HG02885 (cell line): Measurements from ENCODE around the gene DNAI7.

Experiments used
- ATAC-seq: cut with Tn5 transposase; IDR thresholded peaks from one replicate; pipeline ENCODE4 v1.9.1; 2021; ENCODE audit warnings: mild to moderate bottlenecking; ENCODE audit not compliant: unreplicated experiment, poor library complexity

The DNAI7 gene, protein sequence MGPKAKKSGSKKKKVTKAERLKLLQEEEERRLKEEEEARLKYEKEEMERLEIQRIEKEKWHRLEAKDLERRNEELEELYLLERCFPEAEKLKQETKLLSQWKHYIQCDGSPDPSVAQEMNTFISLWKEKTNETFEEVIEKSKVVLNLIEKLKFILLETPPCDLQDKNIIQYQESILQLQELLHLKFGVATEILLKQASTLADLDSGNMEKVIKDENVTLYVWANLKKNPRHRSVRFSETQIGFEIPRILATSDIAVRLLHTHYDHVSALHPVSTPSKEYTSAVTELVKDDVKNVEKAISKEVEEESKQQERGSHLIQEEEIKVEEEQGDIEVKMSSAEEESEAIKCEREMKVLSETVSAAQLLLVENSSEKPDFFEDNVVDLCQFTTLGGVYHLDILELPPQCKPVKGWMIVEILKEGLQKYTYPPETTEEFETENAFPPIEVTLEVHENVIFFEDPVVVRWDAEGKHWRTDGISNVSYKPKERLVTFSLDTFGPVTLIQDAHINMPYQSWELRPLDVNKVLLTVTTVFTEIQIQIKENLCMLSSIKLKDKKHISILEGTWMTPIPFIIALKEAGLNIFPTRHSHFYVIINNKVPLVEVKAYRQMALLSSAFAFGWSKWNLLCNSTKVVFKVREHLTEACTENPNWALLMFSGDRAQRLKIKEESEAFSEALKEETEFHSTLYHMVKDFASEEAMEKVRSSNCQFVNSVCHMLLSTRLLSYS

DNA sequence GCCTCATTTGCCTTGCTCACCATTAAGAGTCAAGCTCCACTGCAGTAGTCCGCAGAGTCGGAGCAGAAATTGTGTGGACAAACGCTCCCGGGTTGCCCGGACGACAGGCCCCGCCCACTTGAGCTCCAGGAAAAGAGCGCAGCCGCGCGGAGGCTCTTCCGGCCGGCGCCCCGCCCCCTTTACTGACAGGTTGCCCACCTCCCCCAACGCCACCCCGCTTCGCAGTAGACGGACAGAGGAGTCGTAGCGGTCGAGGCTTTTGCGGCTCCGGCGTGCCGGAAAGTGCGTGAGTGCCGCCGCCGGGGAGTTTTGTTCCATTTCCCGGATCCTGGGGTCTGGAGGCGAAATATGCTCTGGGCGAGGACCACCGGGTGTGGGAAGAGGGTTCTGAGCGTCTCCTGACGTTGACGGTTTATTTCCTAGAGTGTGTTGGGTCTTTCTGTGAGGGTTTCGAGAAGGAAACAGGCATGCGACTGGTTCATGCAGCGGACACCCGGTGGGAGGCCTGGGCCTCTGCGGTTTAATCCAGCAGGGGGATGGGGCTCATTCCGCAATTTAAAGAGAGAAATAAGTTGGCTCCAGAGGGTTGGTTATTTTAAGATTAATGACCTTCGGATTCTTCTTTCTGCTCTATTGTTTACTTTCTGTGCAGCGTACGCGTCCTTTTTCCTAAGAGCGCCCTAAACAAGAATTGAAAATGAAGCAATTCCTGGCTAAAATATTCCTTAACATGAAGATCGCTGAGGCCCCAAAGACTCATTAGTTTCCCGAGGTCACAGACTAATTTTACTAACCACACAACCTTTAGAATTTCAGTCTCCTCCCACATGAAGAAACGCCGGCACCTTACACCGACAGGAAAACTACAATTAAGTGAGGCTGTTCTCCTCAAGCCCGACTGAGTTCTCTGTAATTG lies at the start of gene DNAI7, which contains the start of gene ETFRF1:
Gene DNAI7 (minus strand): TSS at position 105 of the 916 bp plus-strand sequence. CDS start 82 bp downstream, at position 23.
Gene ETFRF1 (plus strand): TSS at position 182 of the 916 bp plus-strand sequence. CDS start 8,720 bp downstream, outside the sequence.
- ATAC-seq = peak; percentile 99

DNA sequence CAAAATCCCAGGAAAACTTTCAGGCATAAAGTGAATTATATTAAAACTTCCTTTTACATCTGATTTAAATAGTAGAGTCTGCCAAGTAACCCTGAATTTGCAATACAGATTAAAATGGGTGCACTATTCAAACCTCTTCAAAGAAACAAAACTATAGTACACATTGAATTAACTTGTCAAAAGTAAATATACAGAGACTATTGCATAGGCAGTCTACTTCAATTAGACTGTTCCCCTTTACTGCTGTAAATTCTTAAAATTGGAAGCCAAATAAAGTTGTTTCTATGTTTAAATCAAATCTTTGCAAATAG lies 48.7 kb upstream of the DNAI7 start:
- ATAC-seq = no peak

DNA sequence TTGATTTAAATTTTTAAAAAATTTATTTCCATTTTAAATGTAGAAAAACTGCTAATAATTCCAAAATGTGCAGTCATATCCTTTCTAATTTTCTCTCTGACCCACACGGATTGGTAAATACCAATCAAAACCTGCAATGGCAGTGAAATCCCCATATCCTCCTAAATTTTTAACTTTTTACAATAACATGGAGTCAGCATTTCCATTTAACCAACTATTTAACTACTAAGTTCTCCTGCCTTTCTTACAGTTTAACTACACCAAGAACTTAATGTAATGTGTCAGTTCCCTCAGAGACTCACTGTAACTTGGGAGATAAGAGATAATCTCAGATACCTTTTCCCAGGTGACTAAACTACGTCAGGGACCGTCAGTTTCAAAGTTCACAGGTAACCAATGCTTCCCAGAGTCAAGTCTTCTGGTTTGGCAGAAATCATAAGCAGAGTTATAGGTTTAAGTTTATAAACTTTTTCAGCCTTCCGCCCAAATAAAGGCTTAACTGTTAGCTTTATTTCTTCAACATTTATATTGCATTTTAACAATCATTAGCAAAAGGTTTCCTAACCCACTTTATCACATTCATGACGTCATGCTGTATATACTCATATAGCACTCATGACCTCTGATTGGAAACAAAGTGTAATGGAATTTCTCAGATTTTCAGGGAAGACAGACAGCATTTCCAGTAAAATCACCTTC lies 48.2 kb upstream of the DNAI7 start:
- no peak for ATAC-seq

DNA sequence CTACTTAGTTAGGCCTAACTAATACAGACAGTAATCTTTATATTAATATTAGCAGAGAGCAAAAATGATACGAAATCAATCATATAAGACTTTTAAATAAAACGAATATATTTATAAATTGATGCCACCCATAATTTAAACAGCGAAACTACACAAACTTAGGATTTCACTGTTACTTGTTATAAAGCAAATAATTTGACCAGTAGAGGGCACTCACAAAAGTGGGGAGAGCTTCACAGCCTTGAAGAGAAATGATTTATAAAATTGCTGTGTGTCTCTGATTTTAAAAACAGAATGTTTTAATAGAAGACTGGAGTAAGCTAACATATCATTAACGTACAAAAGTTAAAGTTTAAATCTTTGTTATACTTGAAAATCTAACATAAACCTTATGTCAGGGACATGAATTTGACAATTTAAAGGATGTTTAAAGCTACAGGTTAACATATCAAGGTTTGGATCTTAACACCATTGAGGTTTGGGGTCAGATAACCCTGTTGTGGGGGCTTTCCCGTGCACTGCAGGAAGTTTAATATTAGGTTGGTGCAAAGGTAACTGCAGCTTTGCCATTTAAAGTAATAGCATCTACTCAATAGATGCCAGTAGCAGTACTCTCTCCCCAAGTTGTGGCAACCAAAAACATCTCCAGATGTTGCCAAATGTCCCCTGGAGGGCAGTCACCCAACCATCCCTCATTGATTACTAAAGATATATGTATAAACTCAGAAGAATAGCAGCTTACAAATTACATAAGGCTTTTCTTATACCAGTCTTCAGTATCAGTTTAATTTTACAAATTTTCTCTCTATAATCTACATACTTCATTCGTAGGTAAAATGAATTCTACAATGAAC lies 46.4 kb upstream of the DNAI7 start:
- ATAC-seq = peak; percentile 40

DNA sequence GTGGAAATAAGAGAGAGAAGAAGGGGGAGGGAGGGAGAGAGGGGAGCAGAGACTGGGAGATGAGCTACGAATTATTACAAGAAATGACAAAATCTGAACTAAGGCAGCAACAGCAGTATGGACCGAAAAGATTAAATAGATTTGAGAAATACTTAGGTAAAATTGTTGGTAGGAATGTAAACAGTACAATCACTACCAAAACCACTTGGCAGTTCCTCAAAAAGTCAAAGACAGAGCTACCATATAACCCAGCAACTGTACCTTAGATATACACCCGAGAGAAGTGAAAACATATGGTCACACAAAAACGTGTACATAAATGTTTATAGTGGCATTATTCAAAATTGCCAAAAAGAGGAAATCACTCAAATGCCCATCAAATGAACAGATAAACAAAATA lies 41.7 kb upstream of the DNAI7 start:
- no peak for ATAC-seq

DNA sequence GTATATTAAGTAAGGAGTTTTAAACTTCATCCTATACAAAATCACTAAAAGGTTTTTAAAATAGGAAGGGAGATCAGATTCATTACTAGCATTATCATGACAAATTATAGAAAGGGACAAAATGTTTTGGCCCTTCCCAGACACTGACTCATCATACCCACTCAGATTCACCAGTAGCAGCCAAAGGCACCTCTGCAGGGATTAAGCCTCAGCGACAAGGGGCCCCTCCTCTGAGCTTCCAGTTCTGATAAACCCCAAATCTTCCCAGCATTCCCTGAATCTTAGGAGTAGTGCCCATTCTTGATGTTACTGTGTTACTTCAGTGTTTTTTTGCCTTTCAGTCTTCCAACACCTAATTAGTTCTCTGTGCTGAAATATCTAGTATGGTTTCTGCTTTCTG lies 41.2 kb upstream of the DNAI7 start:
- ATAC-seq = no peak

DNA sequence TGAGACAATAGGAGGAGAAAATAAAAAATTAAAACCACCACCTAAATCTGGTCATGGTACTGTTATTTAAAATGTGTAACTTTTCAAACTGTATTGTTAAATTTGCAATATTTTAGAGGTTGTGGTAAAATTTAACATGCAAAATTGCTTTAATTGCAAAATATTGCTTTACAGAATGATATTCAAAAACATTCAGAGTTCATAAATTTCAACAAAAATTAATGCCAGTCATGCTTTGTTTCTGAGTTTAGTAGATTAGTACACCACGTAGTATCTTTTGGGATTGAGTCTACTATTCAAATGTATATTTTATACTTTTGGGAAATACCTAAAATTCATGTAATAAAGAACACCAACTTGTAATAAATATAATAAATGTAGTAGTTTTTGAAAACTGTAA lies 18.4 kb upstream of the DNAI7 start:
- ATAC-seq = no peak

GRCh38 chr12:25208554-25208953 lies 13.6 kb upstream of the DNAI7 start:
- ATAC-seq = no peak

GRCh38 chr12:25207846-25208245 lies 12.9 kb upstream of the DNAI7 start:
- no peak for ATAC-seq

DNA sequence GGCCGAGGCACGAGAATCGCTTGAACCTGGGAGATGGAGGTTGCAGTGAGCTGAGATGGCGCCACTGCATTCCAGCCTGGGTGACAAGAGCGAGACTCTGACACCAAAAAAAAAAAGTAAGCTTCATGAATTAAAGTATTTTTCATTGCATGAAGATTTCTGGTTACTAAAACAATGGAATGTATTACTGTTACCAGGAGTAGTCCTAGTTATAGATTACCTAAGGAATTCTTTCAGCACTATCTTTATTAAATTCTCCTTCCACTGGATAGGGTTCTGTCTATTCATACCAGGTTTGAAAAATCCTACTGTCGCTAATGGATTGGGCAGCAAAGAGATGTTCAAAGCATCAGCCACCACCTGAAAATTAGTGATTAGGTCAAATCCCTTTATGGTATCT lies 12.5 kb upstream of the DNAI7 start:
- ATAC-seq = no peak

GRCh38 chr12:25202137-25202536 lies 7.2 kb upstream of the DNAI7 start:
- no peak for ATAC-seq

DNA sequence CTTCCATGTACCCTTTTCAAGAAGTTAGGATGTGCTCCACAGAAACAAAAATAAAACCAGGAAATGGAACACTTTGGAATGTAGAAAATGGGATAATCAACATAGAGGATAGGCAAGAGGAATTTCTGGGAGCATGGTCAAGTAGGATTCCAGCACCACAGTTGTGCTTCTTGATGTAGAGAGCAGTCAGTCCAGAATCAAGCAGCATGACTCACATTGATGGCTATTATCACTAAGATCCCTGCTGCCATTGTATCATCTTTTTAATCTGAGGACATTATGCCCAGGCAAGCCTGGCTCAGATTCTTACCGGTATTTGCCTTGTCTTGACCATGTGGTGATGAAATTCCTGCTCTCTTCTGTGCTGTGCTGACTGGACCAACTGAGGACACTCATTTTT lies 5.7 kb upstream of the DNAI7 start:
- no peak for ATAC-seq

GRCh38 chr12:25197608-25198007 lies 2.6 kb upstream of the DNAI7 start:
- ATAC-seq = no peak

- no peak for ATAC-seq
Observed at GRCh38 chr12:25194722-25195055, 271 bp downstream of the DNAI7 start.

GRCh38 chr12:25194214-25194613 lies 746 bp downstream of the DNAI7 start:
- no peak for ATAC-seq

DNA sequence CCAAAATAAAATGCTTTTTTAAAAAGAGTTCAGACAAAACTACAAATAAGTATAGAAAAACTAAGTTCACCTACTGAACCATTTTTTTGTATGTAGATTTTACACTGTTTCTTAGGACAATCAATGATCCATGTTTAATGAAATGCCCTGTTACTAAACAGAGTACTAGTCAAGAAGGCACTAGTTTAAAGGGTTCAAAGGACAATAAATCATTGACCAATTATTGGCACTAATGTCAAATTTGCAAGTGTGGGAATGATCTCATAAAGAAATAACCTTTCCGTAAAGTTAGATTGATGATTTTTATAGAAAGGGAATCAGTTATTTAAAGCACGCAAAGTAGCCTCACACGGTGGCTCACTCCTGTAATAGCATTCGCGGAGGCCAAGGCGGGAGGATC lies 4.2 kb downstream of the DNAI7 start:
- no peak for ATAC-seq

DNA sequence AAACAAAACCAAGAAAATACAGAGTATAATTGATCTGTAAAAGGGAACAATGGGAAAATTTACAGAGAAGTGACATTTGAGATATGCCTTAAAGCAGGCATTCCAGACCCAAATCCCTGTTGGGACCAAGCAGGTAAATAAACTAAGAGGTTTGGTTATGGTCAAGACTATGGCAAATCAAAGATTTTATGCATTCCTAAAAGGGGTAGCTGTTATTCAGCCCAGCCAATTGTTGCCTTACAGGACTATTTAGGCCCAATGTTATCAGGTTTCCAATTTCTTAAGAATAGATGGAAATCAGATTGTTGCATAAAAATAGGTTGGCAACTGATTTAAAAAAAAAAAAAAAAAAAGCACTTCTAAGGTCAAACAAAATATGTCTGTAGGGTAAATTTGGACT lies 5.3 kb downstream of the DNAI7 start:
- no peak for ATAC-seq

GRCh38 chr12:25187781-25188180 lies 7.2 kb downstream of the DNAI7 start:
- ATAC-seq = no peak

DNA sequence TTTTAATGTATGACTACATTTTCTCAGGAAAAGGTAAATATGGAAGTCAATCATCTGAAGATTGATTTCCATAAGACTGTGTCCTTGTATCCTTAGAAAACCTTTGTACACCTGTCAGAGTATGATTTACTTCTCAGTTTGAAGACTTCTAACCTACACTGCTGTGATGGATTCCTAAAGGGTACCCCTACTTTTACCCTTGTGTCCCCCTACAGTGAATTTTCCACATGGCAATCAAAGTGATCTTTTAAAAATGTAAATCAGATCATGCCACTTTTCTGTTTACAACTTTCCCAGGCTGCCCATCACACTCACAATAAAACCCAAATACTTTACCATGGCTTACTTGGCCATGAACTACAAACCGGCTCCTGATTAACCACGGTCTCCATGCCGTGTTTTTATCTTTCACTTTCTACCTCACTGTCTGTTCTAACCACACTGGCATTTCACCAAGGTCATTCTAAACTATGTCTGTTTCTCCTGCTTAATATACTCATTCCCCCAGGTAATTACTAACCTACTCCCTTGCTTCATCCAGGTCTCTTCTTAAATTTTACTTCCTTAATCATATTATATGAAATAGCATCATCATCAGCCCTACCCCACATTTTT lies 8.1 kb downstream of the DNAI7 start:
- peak; percentile 93 for ATAC-seq
